Inflammatory macrophage treated with lipopolysaccharide for 4 hours (primary cell): ENCODE measurements around the gene SYTL3.
"Not testable (repeated sequence)": the region's sequence is repeated elsewhere in the genome, so short reads cannot be mapped to it uniquely, and the experiment has no call there.

Source experiments
- DNase-seq: peaks from one replicate; pipeline ENCODE4 v3.0.0-alpha.2; 2020

Gene SYTL3

GRCh38 chr6:158665332-158665731, 15.5 kb downstream of the SYTL3 start:
- no peak for DNase-seq

- peak; percentile 98 for DNase-seq
Observed at GRCh38 chr6:158666628-158667359, 16.9 kb downstream of the SYTL3 start.

GRCh38 chr6:158667360-158667981, 17.6 kb downstream of the SYTL3 start:
- DNase-seq: peak; percentile 22

- no peak for DNase-seq
Observed at GRCh38 chr6:158668707-158669103, 18.9 kb downstream of the SYTL3 start.

- no peak for DNase-seq
Observed at GRCh38 chr6:158669145-158670035, 19.5 kb downstream of the SYTL3 start.

- DNase-seq: not testable (repeated sequence)
Observed at GRCh38 chr6:158672119-158672518, 22.3 kb downstream of the SYTL3 start.

- DNase-seq: no peak
Observed at GRCh38 chr6:158672726-158673125, 22.9 kb downstream of the SYTL3 start.

GRCh38 chr6:158674342-158675131, 24.7 kb downstream of the SYTL3 start:
- DNase-seq: no peak

GRCh38 chr6:158677094-158677493, 27.2 kb downstream of the SYTL3 start:
- not testable (repeated sequence) for DNase-seq

GRCh38 chr6:158677906-158678578, 28.2 kb downstream of the SYTL3 start:
- DNase-seq: no peak

GRCh38 chr6:158680015-158680414, 30.2 kb downstream of the SYTL3 start:
- DNase-seq: no peak

- no peak for DNase-seq
Observed at GRCh38 chr6:158680481-158680880, 30.6 kb downstream of the SYTL3 start.

GRCh38 chr6:158684311-158684710, 34.5 kb downstream of the SYTL3 start:
- DNase-seq: no peak

- no peak for DNase-seq
Observed at GRCh38 chr6:158684745-158685324, 35.0 kb downstream of the SYTL3 start.

GRCh38 chr6:158686311-158686710, 36.5 kb downstream of the SYTL3 start:
- no peak for DNase-seq

GRCh38 chr6:158686791-158687381, 37.0 kb downstream of the SYTL3 start:
- peak; percentile 5 for DNase-seq

- DNase-seq: peak; percentile 50
Observed at GRCh38 chr6:158687506-158687905, 37.7 kb downstream of the SYTL3 start.

GRCh38 chr6:158688860-158689259, 39.0 kb downstream of the SYTL3 start:
- DNase-seq: peak; percentile 53

- DNase-seq: no peak
Observed at GRCh38 chr6:158694913-158695312, 45.1 kb downstream of the SYTL3 start.

GRCh38 chr6:158697811-158698210, 48.0 kb downstream of the SYTL3 start:
- DNase-seq: no peak

GRCh38 chr6:158698931-158699330, 49.1 kb downstream of the SYTL3 start:
- DNase-seq: peak; percentile 77
